Stimulated activated CD8-positive, alpha-beta memory T cell treated with anti-CD3 and anti-CD28 coated beads, Interleukin-12 subunit alpha, Interleukin-12 subunit beta, amount 100 ng/mL, for 24 hours (primary cell): ENCODE results near the gene H3-3A.
"Not testable (repeated sequence)": the region's sequence is repeated elsewhere in the genome, so short reads cannot be mapped to it uniquely, and the experiment has no call there.

Source experiments
- DNase-seq: peaks from one replicate; pipeline ENCODE4 v3.0.0-alpha.2; 2020; ENCODE audit errors: extremely low read depth

Gene H3-3A

GRCh38 chr1:226085675-226086285 is 23.3 kb downstream of the H3-3A start:
- DNase-seq: no peak

DNA sequence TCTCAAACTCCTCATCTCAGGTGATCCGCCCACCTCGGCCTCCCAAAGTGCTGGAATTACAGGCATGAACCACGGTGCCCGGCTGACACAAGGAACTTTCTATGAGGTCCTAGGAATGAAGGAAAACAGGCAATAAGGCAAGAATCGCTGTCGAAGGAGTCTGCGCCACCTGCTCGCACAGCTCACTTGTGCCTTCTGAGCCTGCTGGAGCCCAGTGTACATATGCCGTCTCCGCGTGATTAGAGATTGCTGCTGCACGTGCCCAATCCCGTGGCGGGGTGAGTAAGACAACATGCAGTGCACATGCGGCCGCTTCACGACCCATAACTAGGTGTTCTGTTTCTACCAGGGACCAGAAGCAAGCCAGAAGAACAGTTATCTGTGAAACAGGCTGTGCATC is 24.3 kb downstream of the H3-3A start:
- DNase-seq: no peak

DNA sequence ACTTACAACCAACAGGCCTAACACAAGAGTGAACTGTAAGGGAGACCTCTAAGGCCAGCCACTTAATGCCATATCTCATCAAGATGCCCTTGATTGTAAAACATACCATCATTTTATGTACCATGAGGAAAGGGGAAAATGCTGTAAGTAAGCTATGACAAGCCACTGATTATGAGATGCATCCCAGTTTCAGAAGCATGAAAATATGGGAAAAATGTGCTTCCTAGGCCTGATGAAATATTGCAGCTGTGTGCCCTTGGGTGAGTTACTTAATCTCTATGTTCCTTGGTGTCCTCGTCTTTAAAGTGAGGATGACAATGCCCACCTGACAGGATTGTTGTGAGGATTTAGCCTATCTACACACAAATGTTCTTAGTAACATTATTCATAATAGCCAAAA is 28.9 kb downstream of the H3-3A start:
- no peak for DNase-seq

- not testable (repeated sequence) for DNase-seq
Observed at GRCh38 chr1:226092048-226092820, 29.7 kb downstream of the H3-3A start.

DNA sequence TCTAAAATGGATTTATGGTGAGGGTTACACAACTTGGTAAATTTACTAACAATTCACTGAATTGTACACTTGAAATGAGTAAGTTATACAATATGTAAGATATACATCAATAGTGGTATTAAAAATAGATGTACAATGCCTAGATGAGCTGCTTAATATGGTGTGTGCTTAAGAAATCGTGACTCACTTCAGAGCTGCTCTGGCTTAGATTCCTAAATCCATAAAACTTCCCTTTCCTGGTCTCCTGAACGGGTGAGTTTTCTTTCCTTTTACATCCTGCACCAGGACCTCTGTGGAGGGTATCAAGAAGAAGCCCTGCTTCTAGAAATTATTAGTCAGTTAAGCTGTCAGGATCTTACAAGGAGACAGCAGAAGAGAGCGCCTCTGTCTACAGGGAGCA is 30.4 kb downstream of the H3-3A start:
- no peak for DNase-seq

DNA sequence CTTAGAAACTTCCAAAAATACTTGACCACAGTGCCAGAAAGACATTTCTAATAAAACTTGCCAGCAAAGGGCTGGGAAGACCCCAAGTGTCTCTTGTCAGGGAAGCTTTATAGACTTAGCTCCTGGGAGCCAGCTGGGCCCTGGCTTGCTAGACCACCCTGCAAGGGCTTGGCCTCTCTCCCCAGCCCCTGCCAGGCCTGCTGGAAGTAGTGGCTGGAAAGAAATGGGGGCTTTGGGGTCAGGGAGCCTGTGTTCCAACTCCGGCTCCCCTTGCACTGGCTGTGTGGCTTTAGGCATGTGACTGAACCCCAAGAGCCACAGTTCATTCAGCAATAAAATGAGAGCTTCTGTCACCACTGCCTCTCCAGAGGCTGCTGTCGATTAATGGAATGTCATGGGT is 31.1 kb downstream of the H3-3A start:
- no peak for DNase-seq

GRCh38 chr1:226094451-226094850 is 31.9 kb downstream of the H3-3A start:
- no peak for DNase-seq

GRCh38 chr1:226095286-226095685 is 32.8 kb downstream of the H3-3A start:
- no peak for DNase-seq

DNA sequence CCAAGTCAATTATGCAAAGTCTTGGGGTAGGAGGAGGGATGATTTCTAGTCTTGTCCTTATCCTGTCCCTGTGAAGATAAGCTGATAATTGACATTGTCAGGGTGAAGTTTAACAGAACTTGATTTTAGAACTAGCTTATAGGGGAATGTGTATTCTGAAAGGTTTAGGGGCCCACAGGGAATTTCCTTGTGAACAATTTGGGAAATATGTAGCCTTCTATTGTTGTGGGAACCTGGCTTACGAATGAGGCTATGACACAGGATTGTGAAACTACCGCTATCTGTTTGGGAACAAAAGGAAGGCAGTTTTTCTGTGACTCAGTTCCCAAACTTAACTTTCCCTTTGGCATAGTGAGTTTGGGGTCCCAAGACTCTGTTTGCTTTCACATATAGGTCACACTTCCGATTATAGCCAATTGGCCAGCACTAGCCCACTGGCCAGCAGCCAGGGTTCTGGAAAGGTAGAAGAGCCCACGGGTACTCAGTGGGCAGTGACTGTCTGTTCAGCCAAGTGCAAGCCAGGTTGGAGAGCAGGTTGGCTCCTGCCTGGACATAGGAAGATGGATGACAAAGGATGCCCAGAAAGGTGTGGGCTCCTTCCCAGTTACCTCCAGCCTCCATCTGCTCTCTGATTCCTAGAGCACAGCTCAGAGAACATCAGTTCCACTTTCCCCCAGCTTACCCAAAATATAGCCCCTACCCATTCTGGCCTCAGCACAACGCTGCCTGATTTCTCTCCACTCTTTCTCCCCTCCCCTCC is 35.5 kb downstream of the H3-3A start:
- DNase-seq: no peak

GRCh38 chr1:226098870-226099835 is 36.6 kb downstream of the H3-3A start:
- no peak for DNase-seq

DNA sequence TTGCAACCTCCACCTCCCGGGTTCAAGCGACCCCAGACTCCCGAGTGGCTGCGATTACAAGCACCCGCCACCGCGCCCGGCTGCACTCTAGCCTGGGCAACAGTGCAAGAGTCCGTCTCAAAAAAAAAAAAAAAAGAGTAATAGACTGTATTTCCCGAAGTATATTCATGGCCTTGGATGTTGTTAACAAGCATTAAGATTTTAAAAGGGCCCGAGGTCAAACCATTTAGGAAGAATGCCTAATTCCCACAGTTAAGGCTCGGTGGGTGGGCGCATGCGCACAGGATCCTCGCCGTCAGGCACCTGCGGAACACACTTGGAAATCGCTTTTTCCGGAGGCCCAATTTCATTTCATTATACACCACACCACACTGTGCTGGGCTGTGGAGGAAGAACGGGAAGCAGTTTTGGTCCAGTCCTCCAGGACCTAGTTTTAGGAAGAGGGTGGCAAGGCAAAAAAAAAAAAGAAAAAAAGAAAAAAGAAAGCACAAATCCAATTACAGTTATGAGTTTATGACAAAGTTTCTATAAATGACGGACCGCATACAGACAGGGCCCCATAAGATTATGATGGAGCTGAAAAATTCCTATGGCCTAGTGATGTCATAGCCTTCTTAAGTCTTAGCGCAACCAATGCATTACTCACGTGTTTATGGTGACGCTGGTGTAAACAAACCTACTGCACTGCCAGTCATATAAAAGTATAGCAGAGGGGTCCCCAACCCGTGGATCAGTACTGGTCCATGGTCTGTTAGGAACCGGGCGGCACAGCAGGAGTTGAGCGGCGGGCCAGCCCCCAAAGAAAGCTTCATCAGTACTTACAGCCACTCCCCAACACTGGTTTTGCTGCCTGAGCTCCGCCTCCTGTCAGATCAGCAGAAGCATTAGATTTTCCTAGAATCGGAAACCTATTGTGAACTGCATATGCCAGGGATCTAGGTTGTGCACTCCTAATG is 38.2 kb downstream of the H3-3A start:
- DNase-seq: no peak

- DNase-seq: no peak
Observed at GRCh38 chr1:226104671-226105121, 42.2 kb downstream of the H3-3A start.

DNA sequence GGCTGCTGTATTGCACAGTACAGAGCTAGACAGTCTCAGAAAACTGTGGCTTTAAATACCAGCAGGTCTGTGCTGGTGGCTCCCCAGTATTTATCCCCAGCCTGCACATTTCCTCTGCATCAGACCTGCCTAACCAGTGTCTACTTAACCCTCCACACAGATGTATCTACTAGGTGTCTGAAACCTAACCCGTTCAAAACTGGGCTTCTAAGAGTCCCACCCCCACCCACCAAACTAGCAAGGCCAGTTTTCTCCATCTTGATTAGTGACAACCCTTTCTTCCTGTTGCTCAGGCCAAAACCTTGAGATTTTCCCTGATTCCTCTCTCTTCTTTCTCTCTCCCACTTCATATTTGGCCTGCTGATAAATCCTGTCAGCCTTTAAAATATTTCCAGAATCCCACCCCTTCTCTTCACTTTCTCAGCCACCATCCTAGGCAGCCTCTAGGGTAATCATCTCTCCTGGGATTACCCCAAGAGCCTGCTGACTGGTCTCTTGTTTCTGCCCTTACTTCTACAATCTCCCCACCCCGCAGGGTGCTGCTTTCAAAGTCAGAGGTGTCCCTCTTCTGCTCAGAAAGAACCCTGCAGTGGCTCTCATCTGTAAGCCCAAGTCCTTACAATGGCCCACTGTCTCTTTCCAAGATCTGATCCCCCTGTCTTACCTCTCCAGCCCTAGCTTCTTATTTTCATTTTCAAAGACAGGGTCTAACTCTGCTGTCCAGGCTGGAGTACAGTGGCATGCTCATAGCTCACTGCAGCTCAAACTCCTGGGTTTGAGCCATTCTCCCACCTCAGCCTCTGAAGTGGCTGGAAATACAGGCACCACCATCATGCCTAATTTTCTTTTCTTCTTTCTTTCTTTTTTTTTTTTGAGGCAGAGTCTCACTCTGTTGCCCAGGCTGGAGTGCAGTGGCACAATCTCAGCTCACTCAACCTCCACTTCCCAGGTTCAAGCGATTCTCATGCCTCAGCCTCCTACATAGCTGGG is 45.2 kb downstream of the H3-3A start:
- DNase-seq: no peak

DNA sequence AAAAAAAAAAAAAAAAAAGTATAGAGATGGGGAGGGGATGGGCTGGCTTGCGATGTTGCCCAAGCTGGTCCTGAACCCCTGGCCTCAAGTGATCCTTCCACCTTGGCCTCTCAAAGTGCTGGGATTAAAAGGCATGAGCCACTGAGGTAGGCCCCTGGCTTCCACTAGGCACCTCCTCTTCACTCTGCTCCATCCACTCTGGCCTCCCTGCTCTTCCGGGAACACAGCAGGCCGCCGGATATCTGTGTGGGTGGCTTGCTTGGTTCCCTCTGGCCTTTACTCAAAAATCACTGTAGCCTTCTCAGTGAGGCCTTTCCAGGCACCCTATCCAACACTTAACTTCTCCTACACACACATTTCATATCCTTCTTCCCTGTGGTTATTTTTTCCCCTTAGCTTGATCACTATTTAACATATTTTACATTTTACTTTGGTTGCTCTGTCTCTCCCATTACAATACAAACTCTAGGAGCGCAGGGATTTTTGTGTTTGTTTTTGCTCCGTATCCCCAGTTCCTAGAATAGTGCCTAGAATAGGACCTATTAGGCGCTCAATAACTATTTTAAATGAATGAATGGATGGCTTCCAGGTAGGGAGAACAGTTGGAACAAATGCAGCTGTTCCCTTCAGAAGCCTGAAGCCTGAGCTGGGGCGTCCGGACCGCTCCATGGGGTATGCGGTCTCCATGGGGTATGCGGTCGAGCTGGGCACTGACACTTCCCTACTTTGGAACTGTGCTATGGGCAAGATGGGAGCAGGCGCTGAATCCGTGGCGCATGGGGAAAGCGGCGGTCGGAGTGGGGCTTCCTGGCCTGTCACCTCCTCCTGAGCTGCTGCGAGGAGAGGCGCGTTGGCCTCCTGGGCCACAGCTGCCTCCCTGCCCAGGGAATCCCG is 46.7 kb downstream of the H3-3A start:
- no peak for DNase-seq

DNA sequence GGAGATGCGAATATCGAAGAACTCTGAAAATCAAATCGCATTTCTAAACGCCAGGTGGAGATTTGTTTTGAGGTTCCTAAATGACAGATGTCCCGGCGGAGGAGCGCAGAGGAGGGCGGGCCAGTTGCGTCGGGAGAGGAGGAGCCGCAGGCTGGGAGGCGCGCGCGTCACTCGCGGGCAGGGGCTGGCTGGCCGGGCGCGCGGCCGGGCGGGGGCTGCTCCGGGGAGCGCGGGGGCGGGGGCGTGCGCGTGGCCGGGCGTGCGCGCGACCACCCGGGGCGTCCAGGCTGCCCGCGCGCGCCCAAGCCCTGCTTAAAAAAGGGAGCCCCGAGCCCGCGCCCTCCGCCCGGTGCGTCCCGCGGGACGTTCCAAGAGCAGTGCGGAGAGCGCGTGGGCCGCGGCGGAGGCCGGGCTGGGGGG is 47.3 kb downstream of the H3-3A start:
- DNase-seq: peak; percentile 66

- peak; percentile 49 for DNase-seq
Observed at GRCh38 chr1:226110249-226111097, 48.0 kb downstream of the H3-3A start.
